DND-41 (cell line): ENCODE measurements around the gene FBN3.

Experiments
- CTCF ChIP-seq: IDR thresholded peaks from 2 replicates; pipeline ENCODE4 v1.5.1; 2012; ENCODE audit warnings: borderline replicate concordance, low read length, moderate library complexity, mild to moderate bottlenecking; ENCODE audit not compliant: poor library complexity, severe bottlenecking; ENCODE audit errors: extremely low read depth
- EZH2 ChIP-seq: IDR thresholded peaks from 3 replicates; pipeline ENCODE4 v1.6.1; 2012; ENCODE audit warnings: borderline replicate concordance, low read depth, mild to moderate bottlenecking, moderate library complexity, low read length, inconsistent platforms; ENCODE audit not compliant: severe bottlenecking

GRCh38 chr19:8129061-8129618 is 20.3 kb downstream of the FBN3 start:
- TF ChIP-seq CTCF (no peak), EZH2 (no peak)
